ENCODE data around the gene CIT.
"Not testable (repeated sequence)": the region's sequence is repeated elsewhere in the genome, so short reads cannot be mapped to it uniquely, and the experiment has no call there.

Gene CIT

GRCh38 chr12:119885549-119885948 lies 8.4 kb upstream of the CIT start:
- Mint-ChIP-seq H3K4me1 (no peaks in the 10 kb centered on the region), H3K36me3 (no peaks in the 10 kb centered on the region), H3K27ac (no peak overlapping the region), H3K27me3 (peaks cover 9% of the 10 kb centered on the region), H3K9me3 (peaks cover 3% of the 10 kb centered on the region), H3K4me3 (no peak overlapping the region)
- ATAC-seq (ENCODE audit: low read depth) (no peak), DNase-seq (ENCODE audit: low spot score in 2 of 2) (no peak)

- not testable (repeated sequence) for H3K27ac Mint-ChIP-seq; DNase-seq (ENCODE audit: low spot score in 2 of 2); H3K27me3 Mint-ChIP-seq; H3K9me3 Mint-ChIP-seq; H3K4me1 Mint-ChIP-seq; H3K36me3 Mint-ChIP-seq; H3K4me3 Mint-ChIP-seq; ATAC-seq (ENCODE audit: low read depth)
These were observed 6.7 kb upstream of the CIT start for GRCh38 chr12:119883791-119884190.

DNA sequence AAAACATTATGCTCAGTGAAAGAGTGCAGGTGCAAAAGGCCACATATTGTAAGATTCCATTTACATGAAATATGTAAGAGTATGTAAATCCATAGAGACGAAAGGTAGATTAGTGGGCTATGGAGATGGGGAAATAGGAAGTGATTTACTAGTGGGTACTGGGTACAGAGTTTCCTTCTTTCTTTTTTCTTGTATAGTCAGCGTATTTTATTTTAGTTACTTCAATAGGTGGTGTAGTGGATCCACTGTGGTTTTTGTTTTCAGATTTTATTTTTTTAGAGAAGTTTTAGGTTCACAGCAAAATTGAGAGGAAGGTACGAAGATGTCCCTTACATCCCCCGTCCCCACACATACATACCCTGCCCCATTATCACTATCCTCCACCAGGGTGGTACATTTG lies 6.1 kb upstream of the CIT start:
- ATAC-seq (ENCODE audit: low read depth) (no peak), DNase-seq (ENCODE audit: low spot score in 2 of 2) (no peak)
- Mint-ChIP-seq H3K36me3 (no peaks in the 10 kb centered on the region), H3K9me3 (no peaks in the 10 kb centered on the region), H3K4me3 (no peak overlapping the region), H3K27me3 (peaks cover 9% of the 10 kb centered on the region), H3K27ac (no peak overlapping the region), H3K4me1 (no peaks in the 10 kb centered on the region)

DNA sequence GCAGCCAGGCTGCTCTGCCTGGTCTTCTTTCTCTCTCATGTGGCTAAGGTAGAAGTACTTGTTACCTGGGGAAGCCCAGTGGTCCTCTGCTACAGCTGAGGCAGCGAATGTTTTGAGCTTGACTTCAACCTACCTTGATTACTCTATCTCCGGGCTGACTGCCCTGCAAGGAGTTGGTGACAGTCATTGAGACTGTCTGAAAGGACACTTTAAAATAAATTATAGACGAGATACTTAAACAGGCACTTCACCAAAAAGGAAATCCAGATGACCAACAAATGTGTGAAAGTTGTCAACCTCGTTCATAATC lies 474 bp upstream of the CIT start:
- H3K27ac Mint-ChIP-seq: peak overlapping the region; percentile 22
- peak overlapping the region; percentile 89 for H3K4me3 Mint-ChIP-seq

GRCh38 chr12:119870457-119870856 lies 6.7 kb downstream of the CIT start:
- Mint-ChIP-seq H3K9me3 (no peaks in the 10 kb centered on the region), H3K4me3 (no peak overlapping the region), H3K27ac (no peak overlapping the region), H3K4me1 (no peaks in the 10 kb centered on the region), H3K36me3 (no peaks in the 10 kb centered on the region), H3K27me3 (no peaks in the 10 kb centered on the region)
- no peak for ATAC-seq (ENCODE audit: low read depth)
- DNase-seq (ENCODE audit: low spot score in 2 of 2): no peak

More for the DNA sequence above, 474 bp upstream of the CIT start:
- DNase-seq (ENCODE audit: low spot score in 2 of 2) (no peak), ATAC-seq (ENCODE audit: low read depth) (peak; percentile 38)
- peaks cover 3% of the 10 kb centered on the region for H3K27me3 Mint-ChIP-seq
- peaks cover 11% of the 10 kb centered on the region for H3K4me1 Mint-ChIP-seq
- no peaks in the 10 kb centered on the region for H3K36me3 Mint-ChIP-seq
- no peaks in the 10 kb centered on the region for H3K9me3 Mint-ChIP-seq

DNA sequence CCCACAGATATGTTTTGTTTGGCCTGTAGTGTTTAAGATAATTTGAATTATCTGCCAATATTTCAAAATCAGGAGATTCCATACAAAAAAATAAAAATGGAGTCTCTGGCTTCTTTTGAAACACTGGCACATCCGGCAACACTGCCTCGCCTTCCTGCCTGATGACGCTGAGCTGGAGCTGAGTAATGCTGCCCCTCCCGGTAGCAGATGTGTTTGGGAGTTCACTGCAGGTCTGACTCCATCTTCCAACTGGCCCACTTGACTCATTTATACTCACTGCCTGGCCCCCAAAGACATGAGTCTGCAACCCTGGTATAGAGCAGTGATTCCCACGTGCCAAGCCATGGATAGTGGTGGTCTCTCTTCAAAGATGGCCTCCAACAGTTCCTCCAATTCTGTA lies 7.4 kb downstream of the CIT start:
- Mint-ChIP-seq H3K4me1 (no peaks in the 10 kb centered on the region), H3K36me3 (no peaks in the 10 kb centered on the region), H3K9me3 (no peaks in the 10 kb centered on the region), H3K27ac (no peak overlapping the region), H3K4me3 (no peak overlapping the region), H3K27me3 (no peaks in the 10 kb centered on the region)
- ATAC-seq (ENCODE audit: low read depth): no peak
- DNase-seq (ENCODE audit: low spot score in 2 of 2): no peak

GRCh38 chr12:119868992-119869391 lies 8.1 kb downstream of the CIT start:
- DNase-seq (ENCODE audit: low spot score in 2 of 2) (no peak), ATAC-seq (ENCODE audit: low read depth) (no peak)
- no peaks in the 10 kb centered on the region for H3K9me3 Mint-ChIP-seq
- H3K27me3 Mint-ChIP-seq: no peaks in the 10 kb centered on the region
- H3K36me3 Mint-ChIP-seq: no peaks in the 10 kb centered on the region
- no peak overlapping the region for H3K27ac Mint-ChIP-seq
- H3K4me1 Mint-ChIP-seq: no peaks in the 10 kb centered on the region
- H3K4me3 Mint-ChIP-seq: no peak overlapping the region

GRCh38 chr12:119864591-119864990 lies 12.5 kb downstream of the CIT start:
- H3K36me3 Mint-ChIP-seq: no peaks in the 10 kb centered on the region
- no peak overlapping the region for H3K4me3 Mint-ChIP-seq
- H3K9me3 Mint-ChIP-seq: no peaks in the 10 kb centered on the region
- no peak overlapping the region for H3K27ac Mint-ChIP-seq
- no peaks in the 10 kb centered on the region for H3K4me1 Mint-ChIP-seq
- DNase-seq (ENCODE audit: low spot score in 2 of 2): no peak
- ATAC-seq (ENCODE audit: low read depth): no peak
- H3K27me3 Mint-ChIP-seq: no peaks in the 10 kb centered on the region

GRCh38 chr12:119859241-119859640 lies 17.9 kb downstream of the CIT start:
- peaks cover 4% of the 10 kb centered on the region for H3K36me3 Mint-ChIP-seq
- no peak for DNase-seq (ENCODE audit: low spot score in 2 of 2)
- no peak for ATAC-seq (ENCODE audit: low read depth)

DNA sequence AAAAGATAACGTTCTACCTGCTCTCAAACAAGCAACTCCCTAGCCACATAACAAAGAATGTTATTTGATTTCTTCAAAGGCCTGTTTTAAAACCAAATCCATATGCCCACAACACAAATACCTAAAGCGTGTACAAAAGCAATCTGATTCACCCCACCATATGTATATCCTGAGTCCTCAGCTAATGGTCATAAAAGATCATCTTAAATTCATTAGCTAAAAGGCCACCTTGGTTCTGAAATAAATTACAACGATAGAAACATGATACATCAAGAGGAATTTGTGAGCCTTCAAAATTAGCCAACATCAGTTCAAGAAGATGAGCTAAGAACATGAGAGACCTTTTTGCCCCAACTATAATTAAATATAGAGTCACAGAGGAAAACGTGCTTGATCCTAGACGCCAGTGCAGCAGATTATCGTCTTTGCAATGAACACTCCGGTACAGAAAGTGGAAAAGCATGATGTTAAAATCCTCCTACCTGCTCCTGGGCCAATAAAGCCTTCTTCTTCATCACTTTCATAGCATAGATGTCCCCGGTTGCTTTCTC lies 20.0 kb downstream of the CIT start:
- DNase-seq (ENCODE audit: low spot score in 2 of 2) (no peak), ATAC-seq (ENCODE audit: low read depth) (no peak)
- Mint-ChIP-seq H3K9me3 (no peaks in the 10 kb centered on the region), H3K4me1 (no peaks in the 10 kb centered on the region), H3K27me3 (no peaks in the 10 kb centered on the region), H3K27ac (no peak overlapping the region), H3K36me3 (peaks cover 4% of the 10 kb centered on the region), H3K4me3 (no peak overlapping the region)

More at GRCh38 chr12:119859241-119859640, 17.9 kb downstream of the CIT start:
- Mint-ChIP-seq H3K9me3 (no peaks in the 10 kb centered on the region), H3K4me1 (no peaks in the 10 kb centered on the region), H3K27ac (no peak overlapping the region), H3K27me3 (no peaks in the 10 kb centered on the region), H3K4me3 (no peak overlapping the region)

DNA sequence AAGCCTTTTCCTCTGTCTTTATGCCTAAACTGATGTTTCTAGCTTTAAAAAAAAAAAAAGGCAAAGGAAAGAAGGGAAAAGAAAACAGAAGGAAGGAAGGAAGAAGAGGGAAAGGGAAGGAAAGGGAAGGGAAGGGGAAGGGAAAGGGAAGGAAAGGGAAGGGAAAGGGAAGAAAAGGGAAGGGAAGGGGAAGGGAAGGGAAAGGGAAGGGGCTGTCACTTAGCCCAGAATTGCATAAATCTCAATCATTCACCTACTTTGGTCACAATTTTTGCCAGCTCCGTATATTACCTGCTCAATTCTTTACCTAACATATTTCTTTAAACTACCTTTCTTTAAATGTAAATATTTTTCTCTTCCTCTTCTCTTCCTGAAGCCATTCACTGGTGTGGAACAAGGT lies 26.8 kb downstream of the CIT start:
- Mint-ChIP-seq H3K27me3 (no peaks in the 10 kb centered on the region), H3K4me3 (no peak overlapping the region), H3K27ac (no peak overlapping the region), H3K9me3 (no peaks in the 10 kb centered on the region), H3K36me3 (no peaks in the 10 kb centered on the region), H3K4me1 (no peaks in the 10 kb centered on the region)
- ATAC-seq (ENCODE audit: low read depth): no peak
- no peak for DNase-seq (ENCODE audit: low spot score in 2 of 2)

GRCh38 chr12:119843100-119843499 lies 34.0 kb downstream of the CIT start:
- DNase-seq (ENCODE audit: low spot score in 2 of 2) (no peak), ATAC-seq (ENCODE audit: low read depth) (no peak)
- no peak overlapping the region for H3K27ac Mint-ChIP-seq
- H3K4me1 Mint-ChIP-seq: peaks cover 6% of the 10 kb centered on the region
- H3K9me3 Mint-ChIP-seq: peaks cover 6% of the 10 kb centered on the region
- no peak overlapping the region for H3K4me3 Mint-ChIP-seq
- peaks cover 14% of the 10 kb centered on the region for H3K36me3 Mint-ChIP-seq
- no peaks in the 10 kb centered on the region for H3K27me3 Mint-ChIP-seq

DNA sequence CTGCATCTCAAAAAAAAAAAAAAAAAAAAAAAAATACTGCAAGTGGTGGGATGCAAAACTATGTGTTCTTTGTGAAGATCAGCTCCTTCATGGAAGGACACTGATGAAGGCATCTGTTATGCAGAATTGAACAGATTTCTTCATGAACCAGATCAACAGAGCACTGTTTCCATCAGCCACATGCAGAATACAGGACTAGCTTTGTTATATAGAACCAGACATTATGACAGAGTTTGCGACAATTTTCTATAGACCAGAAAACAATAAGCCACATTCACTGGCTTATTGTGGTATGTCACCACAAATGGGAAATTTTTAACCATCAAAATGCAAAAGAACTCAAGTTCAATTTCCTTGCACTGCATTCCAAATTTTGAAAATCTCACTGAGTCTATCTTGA lies 34.7 kb downstream of the CIT start:
- Mint-ChIP-seq H3K9me3 (peaks cover 6% of the 10 kb centered on the region), H3K4me3 (no peak overlapping the region), H3K36me3 (peaks cover 14% of the 10 kb centered on the region), H3K27me3 (no peaks in the 10 kb centered on the region), H3K4me1 (peaks cover 6% of the 10 kb centered on the region), H3K27ac (no peak overlapping the region)
- no peak for DNase-seq (ENCODE audit: low spot score in 2 of 2)
- ATAC-seq (ENCODE audit: low read depth): no peak

DNA sequence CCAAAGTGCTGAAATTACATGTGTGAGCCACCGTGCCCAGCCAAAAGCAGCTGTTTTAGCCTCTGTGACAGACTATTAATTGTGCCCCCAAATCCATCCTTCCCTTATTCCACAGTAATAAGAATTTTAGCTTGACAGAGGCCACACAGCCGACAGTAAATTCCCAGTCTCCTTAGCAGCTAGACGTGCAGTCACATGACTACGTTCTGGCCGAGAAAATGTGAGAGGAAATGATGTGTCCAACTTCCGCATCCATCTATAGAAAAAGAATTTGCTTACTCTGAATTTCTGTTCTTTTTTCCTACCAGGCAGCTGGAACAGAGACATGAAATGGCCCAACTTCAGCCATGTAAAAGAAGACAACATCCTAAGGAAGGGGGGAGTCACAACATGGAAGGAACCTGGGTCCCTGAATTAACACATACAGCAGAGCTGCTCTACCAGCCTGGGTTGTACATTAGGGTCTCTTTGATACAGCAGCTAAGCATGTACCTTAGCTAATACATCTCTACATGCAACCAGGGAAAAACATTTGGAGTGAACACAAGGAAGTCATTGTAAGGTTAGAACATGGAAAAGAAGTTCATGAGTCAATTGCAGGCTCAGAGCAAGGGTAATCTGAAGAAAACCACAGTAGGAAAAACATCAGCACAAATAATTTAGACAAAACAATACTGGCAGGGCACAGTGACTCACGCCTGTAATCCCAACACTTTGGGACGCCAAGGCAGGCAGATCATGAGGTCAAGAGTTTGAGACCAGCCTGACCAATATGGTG lies 35.5 kb downstream of the CIT start:
- Mint-ChIP-seq H3K4me1 (peaks cover 6% of the 10 kb centered on the region), H3K36me3 (peaks cover 14% of the 10 kb centered on the region), H3K27me3 (no peaks in the 10 kb centered on the region), H3K27ac (no peak overlapping the region), H3K9me3 (peaks cover 6% of the 10 kb centered on the region), H3K4me3 (no peak overlapping the region)
- DNase-seq (ENCODE audit: low spot score in 2 of 2) (no peak), ATAC-seq (ENCODE audit: low read depth) (no peak)

DNA sequence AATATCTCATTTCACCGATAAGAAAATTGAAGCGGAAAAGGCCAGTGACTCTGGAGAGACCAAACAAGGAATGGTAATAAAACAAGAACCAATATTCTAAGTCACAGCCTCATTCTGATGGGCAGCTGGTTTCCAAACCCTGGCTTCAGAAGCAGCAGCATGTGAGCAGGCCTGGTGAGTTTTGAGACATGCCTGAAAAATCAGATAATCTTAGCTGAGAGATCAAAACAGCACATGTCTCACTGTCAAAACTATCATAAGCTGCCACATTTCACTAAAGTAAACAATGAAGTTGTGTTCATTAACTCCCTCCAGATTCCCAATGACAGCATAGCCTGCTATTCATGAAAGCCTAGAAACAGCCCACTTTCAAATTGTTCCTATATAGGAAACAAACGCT lies 36.5 kb downstream of the CIT start:
- Mint-ChIP-seq H3K27ac (no peak overlapping the region), H3K36me3 (peaks cover 14% of the 10 kb centered on the region), H3K27me3 (no peaks in the 10 kb centered on the region), H3K9me3 (peaks cover 6% of the 10 kb centered on the region), H3K4me1 (peaks cover 6% of the 10 kb centered on the region), H3K4me3 (no peak overlapping the region)
- ATAC-seq (ENCODE audit: low read depth): no peak
- DNase-seq (ENCODE audit: low spot score in 2 of 2): no peak

All from memory B cell (primary cell).